HG02973 (cell line): ENCODE results near the gene HOXC4.
"Not testable (repeated sequence)": the region's sequence is repeated elsewhere in the genome, so short reads cannot be mapped to it uniquely, and the experiment has no call there.

Source experiments
- ATAC-seq: cut with Tn5 transposase; IDR thresholded peaks from one replicate; pipeline ENCODE4 v1.9.1; 2021; ENCODE audit warnings: moderate library complexity; ENCODE audit not compliant: unreplicated experiment

Gene HOXC4

GRCh38 chr12:54081581-54082396, 28.2 kb downstream of the HOXC4 start:
- not testable (repeated sequence) for ATAC-seq

- no peak for ATAC-seq
Measured at GRCh38 chr12:54082397-54082892, 28.8 kb downstream of the HOXC4 start.

GRCh38 chr12:54088011-54088410, 34.4 kb downstream of the HOXC4 start:
- ATAC-seq = not testable (repeated sequence)

GRCh38 chr12:54089465-54089864, 35.8 kb downstream of the HOXC4 start:
- not testable (repeated sequence) for ATAC-seq

- ATAC-seq = not testable (repeated sequence)
Measured at GRCh38 chr12:54090312-54090711, 36.7 kb downstream of the HOXC4 start.

GRCh38 chr12:54092943-54093342, 39.3 kb downstream of the HOXC4 start:
- not testable (repeated sequence) for ATAC-seq

GRCh38 chr12:54095928-54096327, 42.3 kb downstream of the HOXC4 start:
- not testable (repeated sequence) for ATAC-seq

GRCh38 chr12:54098644-54099043, 45.0 kb downstream of the HOXC4 start:
- not testable (repeated sequence) for ATAC-seq

- not testable (repeated sequence) for ATAC-seq
Measured at GRCh38 chr12:54100588-54100987, 47.0 kb downstream of the HOXC4 start.

- ATAC-seq = not testable (repeated sequence)
Measured at GRCh38 chr12:54102223-54102622, 48.6 kb downstream of the HOXC4 start.

GRCh38 chr12:54103827-54104226, 50.2 kb downstream of the HOXC4 start:
- ATAC-seq = not testable (repeated sequence)
